Raji (cell line): ENCODE results near the gene ETDC.

ENCODE experiments used
- POLR2A ChIP-seq: IDR thresholded peaks from 2 replicates; pipeline ENCODE4 v1.6.1; 2011; ENCODE audit warnings: low read depth, low read length, control low read depth; ENCODE audit not compliant: insufficient read depth

The ETDC gene

DNA sequence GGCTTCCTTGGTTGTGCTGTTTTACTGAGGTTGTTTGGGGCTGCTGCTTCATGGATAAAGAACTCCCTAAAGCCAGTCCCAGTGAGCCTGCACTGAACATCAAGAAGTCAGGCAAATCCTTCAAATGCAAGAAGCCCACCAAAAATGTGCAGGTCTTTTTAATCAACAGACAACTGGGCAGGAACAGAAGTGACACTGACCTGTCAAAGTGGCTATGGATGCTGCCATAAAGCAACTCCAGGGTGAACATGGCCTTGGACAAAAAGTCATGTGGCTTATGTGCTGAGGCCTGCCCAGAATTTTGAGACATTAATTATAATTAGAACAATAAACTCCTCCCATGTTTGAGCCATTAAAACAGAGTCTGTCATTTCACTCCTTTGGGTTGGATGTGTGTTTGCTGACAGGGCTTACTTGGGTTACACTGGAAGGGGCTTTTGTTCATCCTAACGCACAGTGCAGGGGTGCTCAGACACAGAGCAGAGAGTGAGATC is at the start of gene ETDC:
Gene ETDC, plus strand, starts transcription at position 51 of the 494 bp plus-strand sequence. Its CDS starts 0 bp downstream, at position 51.
- no peak for TF ChIP-seq POLR2A

DNA sequence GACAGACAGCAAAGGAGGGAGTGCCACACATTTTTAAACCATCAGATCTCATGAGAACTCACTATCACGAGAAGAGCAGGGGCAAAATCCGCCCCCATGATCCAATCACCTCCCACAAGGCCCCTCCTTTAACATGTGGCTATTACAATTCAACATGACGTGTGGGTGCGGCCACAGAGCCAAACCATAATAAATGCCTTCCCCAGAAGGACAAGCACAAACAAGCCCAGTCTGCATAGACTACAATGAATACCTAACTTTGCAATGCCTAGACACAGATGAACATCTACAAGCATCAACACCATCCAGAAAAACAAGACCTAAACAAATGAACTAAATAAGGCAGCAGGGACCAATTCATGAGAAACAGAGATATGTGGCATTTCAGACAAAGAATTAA is 45.1 kb upstream of the ETDC start:
- no peak for TF ChIP-seq POLR2A

DNA sequence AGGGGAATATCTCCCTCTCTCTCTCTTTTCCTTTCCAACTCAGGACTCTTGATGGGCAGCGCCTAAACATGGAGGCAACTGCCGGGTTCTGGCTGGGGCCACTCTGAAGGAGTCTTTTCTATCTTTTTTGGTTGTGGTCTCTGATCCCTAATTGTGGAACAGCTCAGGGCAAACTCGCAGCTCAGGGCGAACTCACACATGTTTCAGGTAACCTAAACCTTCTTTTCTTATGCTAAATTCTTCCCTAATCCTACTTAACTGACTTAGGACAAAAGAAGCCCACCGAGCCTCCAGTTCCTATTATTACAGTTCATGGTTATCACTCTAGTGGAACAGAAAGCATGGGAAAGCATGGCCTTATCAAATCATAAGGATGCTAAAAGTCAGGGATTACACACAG is 36.1 kb upstream of the ETDC start:
- no peak for TF ChIP-seq POLR2A

DNA sequence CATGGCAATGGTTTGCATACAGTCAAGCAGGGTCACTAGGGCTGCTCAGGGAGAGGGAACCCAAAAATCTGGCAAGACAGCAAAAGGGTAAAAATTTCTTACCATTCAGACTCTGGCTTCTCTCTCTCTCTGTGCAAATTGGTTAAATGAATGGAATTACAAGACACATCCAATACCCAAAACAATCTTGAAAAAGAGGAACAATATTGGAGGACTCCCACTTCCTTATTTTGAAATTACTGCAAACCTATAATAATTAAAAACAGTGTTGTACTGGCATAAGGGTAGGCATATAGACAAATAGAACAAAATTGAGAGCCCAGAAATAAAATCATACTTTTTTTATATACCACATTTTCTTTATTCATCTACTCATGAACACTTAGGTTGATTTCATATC is 33.3 kb upstream of the ETDC start:
- TF ChIP-seq POLR2A = no peak

GRCh38 chrX:135287266-135287823 is 21.9 kb upstream of the ETDC start:
- no peak for TF ChIP-seq POLR2A

GRCh38 chrX:135295238-135295943 is 13.9 kb upstream of the ETDC start:
- no peak for TF ChIP-seq POLR2A

DNA sequence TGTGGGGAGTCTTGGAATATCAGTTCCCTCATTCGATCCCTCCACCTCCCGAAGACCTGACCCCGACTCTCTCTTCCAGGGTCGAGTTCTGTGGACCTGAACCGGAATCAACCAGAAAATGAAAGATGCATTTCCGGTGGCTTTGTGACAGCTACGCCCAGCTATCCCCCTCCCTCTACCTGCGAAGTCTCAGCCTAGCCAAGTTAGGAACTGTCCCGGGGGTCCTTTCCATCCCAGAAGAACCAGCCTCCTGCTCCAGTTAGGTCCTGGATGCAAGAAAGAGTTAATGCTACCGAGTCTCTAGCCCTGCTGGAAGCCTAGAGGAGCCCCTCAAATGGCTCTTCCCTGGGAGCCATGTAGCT is 13.4 kb upstream of the ETDC start:
- TF ChIP-seq POLR2A = no peak

DNA sequence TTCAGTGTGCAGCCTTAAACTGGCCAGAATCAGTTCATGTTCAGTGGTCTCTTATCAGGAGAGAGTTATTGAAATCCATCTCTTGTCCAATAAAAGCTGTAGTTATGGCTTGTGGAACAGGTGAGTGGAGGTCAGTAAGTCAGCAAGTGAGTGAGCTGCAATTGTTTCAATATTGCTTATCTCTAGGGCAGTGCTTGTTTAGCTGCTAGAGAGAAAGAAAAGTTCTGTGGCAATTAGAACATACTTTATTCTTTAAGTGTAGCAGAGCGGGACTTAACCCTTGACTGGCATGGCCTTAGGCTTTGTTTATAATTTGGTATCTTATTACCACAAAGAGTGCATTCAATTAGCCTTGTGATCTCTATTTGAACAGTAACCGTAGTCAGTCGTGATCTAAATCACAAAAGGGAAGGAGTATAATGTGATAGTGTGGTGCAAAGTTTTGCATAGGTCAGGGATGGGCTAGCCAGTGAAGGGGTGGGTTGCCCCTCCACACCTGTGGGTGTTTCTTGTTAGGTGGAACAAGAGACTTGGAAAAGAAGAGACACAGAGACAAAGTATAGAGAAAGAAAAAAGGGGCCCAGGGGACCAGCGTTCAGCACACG is 6.9 kb upstream of the ETDC start:
- TF ChIP-seq POLR2A = no peak

- no peak for TF ChIP-seq POLR2A
These were observed 4.5 kb upstream of the ETDC start for GRCh38 chrX:135304741-135305140.

DNA sequence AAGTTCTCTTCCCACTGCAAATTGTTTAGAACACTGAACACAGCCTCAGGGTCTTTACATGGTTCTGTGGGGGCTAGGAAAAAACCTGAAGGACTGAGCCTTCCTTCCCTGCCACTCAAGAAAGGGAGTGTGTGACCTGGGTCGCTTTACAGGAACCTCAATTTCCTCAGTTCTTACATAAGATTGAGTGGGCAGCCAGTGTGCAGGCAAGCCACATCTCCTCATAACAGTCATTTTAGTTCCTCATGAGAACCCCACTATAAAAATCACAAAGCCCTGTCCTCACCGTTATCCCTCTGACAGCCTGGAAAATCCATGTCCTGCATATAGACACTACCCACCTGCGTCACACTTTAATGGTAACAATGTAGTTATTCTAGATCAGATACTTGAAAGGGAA is 2.1 kb upstream of the ETDC start:
- no peak for TF ChIP-seq POLR2A

GRCh38 chrX:135308345-135308855 is 880 bp upstream of the ETDC start:
- TF ChIP-seq POLR2A = no peak

DNA sequence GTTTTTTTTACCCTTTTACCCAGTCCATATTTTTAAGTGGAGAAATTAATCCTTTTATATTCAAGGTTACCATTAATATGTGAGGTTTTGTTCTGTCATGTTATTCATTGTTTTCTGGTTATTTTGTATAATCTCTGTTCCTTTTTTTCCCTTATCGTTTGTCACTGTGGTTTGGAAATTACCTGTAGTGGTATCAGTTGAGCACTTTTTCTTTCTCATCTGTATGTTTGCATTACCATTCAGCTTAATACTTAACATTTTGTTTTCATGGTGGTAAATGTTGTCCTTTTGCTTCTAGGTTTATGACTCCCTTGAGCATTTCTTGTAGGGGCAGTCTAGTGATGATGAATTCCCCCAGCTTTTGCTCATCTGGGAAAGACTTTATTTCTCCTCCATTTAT is 6.6 kb downstream of the ETDC start:
- TF ChIP-seq POLR2A = no peak

- TF ChIP-seq POLR2A = no peak
These were observed 15.2 kb downstream of the ETDC start for GRCh38 chrX:135324463-135324862.

GRCh38 chrX:135327299-135327698 is 18.0 kb downstream of the ETDC start:
- no peak for TF ChIP-seq POLR2A

DNA sequence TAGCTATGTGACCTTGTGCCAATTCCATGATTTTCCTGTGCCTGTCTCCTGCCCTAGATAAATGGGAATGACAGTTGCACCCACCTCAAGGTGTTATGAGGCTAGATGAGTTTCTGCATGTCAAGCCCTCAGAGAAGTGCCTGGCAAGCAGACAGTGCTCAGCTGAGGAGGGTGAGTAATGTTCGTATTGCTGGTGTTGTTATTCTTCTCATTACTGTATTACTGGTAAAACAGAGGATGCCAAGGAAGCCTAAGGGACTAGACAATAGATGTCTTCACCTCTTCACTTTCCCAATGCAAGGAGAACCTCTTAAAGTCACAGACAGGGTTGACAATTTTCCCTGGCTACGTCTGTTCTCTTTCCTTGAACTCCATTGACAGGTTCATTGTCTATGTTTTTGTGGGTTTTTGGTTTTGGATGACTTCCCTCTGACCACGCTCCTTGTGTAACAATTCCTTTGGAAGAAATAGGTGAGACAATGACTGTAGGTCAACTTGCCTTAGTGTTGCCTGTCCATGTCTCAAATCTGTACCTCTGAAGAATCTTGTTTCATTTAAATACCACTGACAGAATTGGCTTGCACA is 19.2 kb downstream of the ETDC start:
- no peak for TF ChIP-seq POLR2A

DNA sequence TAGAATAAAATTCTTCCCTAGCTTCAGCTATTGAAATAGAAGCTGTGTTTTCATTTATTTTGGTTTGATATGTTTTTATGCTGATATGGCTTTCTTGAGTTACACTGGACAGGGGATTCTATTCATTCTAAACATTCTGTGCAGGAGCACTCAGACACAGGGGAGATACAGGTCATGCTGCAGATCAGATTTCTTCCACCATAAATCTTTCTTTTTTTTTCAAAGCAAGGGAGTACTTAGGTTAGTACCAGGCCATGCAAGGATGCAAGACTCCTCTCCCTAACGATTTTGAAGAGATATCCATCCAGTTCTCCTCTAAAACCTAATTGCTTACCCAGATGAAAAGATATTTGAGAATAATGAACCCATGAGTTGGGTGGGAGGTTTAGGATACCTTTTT is 21.4 kb downstream of the ETDC start:
- no peak for TF ChIP-seq POLR2A

GRCh38 chrX:135331525-135331924 is 22.2 kb downstream of the ETDC start:
- no peak for TF ChIP-seq POLR2A

DNA sequence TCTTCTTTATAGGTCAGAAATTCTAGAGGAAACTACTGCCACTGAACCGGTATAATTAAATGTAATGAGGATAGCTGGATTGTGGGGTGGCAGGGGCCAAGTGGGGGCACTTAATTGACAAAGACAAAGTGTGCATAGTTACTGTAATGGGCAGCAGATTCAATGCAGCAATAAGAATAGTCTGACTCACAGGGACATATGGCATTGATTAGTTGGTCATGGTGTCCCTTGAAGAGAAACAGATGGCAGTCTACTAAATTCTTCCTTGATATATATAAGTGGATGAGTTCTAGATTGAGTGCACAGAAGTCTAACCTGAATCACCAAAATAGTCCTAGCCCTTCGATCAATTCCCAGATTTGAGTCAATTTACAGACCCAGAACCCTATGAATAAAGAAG is 31.6 kb downstream of the ETDC start:
- TF ChIP-seq POLR2A = no peak
